SK-N-SH treated with all-trans-retinoic acid at 6 μM for 48 hours (cell line): ENCODE data around the gene LMO4.

Experiments
- ATAC-seq: fragments of 200-7000 bp; cut with Tn5 transposase; 3 replicates; pipeline ENCODE4 v1.9.1; 2020; ENCODE audit warnings: mild to moderate bottlenecking, moderate library complexity
- BACH2 ChIP-seq: fragments of 250-450 bp; sonication (Bioruptor Pico); IDR thresholded peaks from 2 replicates; pipeline ENCODE4 v1.9.0; 2021; ENCODE audit warnings: mild to moderate bottlenecking, borderline replicate concordance
- CSDC2 ChIP-seq: fragments of 250-450 bp; sonication (Bioruptor Pico); IDR thresholded peaks from 2 replicates; pipeline ENCODE4 v1.5.0; 2020; ENCODE audit warnings: mild to moderate bottlenecking, moderate library complexity
- ISL1 ChIP-seq: fragments of 250-450 bp; sonication (Bioruptor Pico); IDR thresholded peaks from 2 replicates; pipeline ENCODE4 v2.1.2; 2022; ENCODE audit warnings: mild to moderate bottlenecking, moderate library complexity
- OSR1 ChIP-seq: fragments of 250-450 bp; sonication (Bioruptor Pico); IDR thresholded peaks from 2 replicates; pipeline ENCODE4 v1.8.0; 2022; ENCODE audit warnings: moderate library complexity, mild to moderate bottlenecking, inconsistent platforms
- PPARA ChIP-seq: fragments of 250-450 bp; sonication (Bioruptor Pico); IDR thresholded peaks from 2 replicates; pipeline ENCODE4 v1.5.0; 2020; ENCODE audit warnings: mild to moderate bottlenecking, borderline replicate concordance
- RARB ChIP-seq: fragments of 250-450 bp; sonication (Bioruptor Pico); IDR thresholded peaks from 2 replicates; pipeline ENCODE4 v1.8.0; 2021; ENCODE audit warnings: mild to moderate bottlenecking, moderate library complexity
- SNAI2 ChIP-seq: fragments of 250-450 bp; sonication (Bioruptor Pico); IDR thresholded peaks from 2 replicates; pipeline ENCODE4 v1.5.0; 2020; ENCODE audit warnings: mild to moderate bottlenecking, moderate library complexity
- TCF4 ChIP-seq: fragments of 250-450 bp; sonication (Bioruptor Pico); IDR thresholded peaks from 2 replicates; pipeline ENCODE4 v1.8.0; 2021; ENCODE audit warnings: mild to moderate bottlenecking, moderate library complexity, borderline replicate concordance
- TOX ChIP-seq: fragments of 250-450 bp; sonication (Bioruptor Pico); IDR thresholded peaks from 2 replicates; pipeline ENCODE4 v1.8.0; 2021; ENCODE audit warnings: mild to moderate bottlenecking, moderate library complexity, borderline replicate concordance
- ZC3H10 ChIP-seq: fragments of 250-450 bp; sonication (Bioruptor Pico); IDR thresholded peaks from 2 replicates; pipeline ENCODE4 v1.5.1; 2021; ENCODE audit warnings: mild to moderate bottlenecking, moderate library complexity
- ZFP3 ChIP-seq: fragments of 250-450 bp; sonication (Bioruptor Pico); IDR thresholded peaks from 2 replicates; pipeline ENCODE4 v1.5.0; 2020; ENCODE audit warnings: mild to moderate bottlenecking, moderate library complexity
- ZNF565 ChIP-seq: fragments of 450-650 bp; formaldehyde crosslinking; conservative IDR thresholded peaks from 2 replicates; pipeline ENCODE4 v1.5.0; 2020; ENCODE audit warnings: low read depth, mild to moderate bottlenecking, moderate library complexity
- ZNF70 ChIP-seq: fragments of 450-650 bp; formaldehyde crosslinking; IDR thresholded peaks from 2 replicates; pipeline ENCODE4 v1.5.0; 2020; ENCODE audit warnings: mild to moderate bottlenecking, moderate library complexity
- ZNF8 ChIP-seq: fragments of 450-650 bp; formaldehyde crosslinking; IDR thresholded peaks from 2 replicates; pipeline ENCODE4 v1.5.0; 2020; ENCODE audit warnings: mild to moderate bottlenecking, moderate library complexity
- TF ChIP-seq, protein P1 (sequence below): fragments of 250-450 bp; sonication (Bioruptor Pico); IDR thresholded peaks from 2 replicates; pipeline ENCODE4 v1.5.1; 2020; ENCODE audit warnings: low read depth, mild to moderate bottlenecking, moderate library complexity
- TF ChIP-seq, protein P2 (sequence below): fragments of 250-450 bp; sonication (Bioruptor Pico); IDR thresholded peaks from 2 replicates; pipeline ENCODE4 v1.8.0; 2020; ENCODE audit warnings: mild to moderate bottlenecking, moderate library complexity, borderline replicate concordance
- TF ChIP-seq, protein P3 (sequence below): fragments of 250-450 bp; sonication (Bioruptor Pico); IDR thresholded peaks from 2 replicates; pipeline ENCODE4 v1.5.0; 2020; ENCODE audit warnings: mild to moderate bottlenecking, moderate library complexity
- TF ChIP-seq, protein P4 (sequence below): fragments of 250-450 bp; sonication (Bioruptor Pico); IDR thresholded peaks from 2 replicates; pipeline ENCODE4 v1.5.1; 2021; ENCODE audit warnings: mild to moderate bottlenecking, moderate library complexity

LMO4 gene

GRCh38 chr1:87284456-87285240 is 44.0 kb upstream of the LMO4 start (continued):
- TF ChIP-seq, protein P1, sequence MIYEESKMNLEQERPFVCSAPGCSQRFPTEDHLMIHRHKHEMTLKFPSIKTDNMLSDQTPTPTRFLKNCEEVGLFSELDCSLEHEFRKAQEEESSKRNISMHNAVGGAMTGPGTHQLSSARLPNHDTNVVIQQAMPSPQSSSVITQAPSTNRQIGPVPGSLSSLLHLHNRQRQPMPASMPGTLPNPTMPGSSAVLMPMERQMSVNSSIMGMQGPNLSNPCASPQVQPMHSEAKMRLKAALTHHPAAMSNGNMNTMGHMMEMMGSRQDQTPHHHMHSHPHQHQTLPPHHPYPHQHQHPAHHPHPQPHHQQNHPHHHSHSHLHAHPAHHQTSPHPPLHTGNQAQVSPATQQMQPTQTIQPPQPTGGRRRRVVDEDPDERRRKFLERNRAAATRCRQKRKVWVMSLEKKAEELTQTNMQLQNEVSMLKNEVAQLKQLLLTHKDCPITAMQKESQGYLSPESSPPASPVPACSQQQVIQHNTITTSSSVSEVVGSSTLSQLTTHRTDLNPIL (CRISPR knock-in tag), result no peak

DNA sequence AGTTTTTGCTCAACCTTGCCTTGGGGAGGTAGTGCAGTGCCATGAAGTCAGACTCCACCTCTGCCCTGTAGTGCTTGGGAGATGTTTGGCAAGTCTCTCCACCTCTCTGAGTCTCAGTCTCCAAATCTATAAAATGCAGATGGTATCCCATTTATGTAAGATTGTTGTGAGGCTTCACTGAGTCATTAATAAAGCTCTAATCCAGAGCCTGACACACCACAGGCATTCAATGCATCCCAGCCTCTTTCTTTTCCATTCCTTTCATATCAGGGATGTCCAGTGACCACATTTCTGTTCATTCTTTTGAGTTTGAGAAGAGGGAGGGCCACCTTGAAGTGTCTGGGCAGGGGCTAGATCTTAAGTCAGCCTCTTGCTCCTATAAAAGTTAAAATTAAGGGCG is 37.6 kb upstream of the LMO4 start:
- TF ChIP-seq TCF4 (CRISPR knock-in tag), result no peak
- no peak for TF ChIP-seq RARB (CRISPR knock-in tag)
- TF ChIP-seq, protein P2, sequence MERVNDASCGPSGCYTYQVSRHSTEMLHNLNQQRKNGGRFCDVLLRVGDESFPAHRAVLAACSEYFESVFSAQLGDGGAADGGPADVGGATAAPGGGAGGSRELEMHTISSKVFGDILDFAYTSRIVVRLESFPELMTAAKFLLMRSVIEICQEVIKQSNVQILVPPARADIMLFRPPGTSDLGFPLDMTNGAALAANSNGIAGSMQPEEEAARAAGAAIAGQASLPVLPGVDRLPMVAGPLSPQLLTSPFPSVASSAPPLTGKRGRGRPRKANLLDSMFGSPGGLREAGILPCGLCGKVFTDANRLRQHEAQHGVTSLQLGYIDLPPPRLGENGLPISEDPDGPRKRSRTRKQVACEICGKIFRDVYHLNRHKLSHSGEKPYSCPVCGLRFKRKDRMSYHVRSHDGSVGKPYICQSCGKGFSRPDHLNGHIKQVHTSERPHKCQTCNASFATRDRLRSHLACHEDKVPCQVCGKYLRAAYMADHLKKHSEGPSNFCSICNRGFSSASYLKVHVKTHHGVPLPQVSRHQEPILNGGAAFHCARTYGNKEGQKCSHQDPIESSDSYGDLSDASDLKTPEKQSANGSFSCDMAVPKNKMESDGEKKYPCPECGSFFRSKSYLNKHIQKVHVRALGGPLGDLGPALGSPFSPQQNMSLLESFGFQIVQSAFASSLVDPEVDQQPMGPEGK, result no peak
- TF ChIP-seq OSR1, result no peak
- no peak for TF ChIP-seq CSDC2
- no peak for TF ChIP-seq ZC3H10 (CRISPR knock-in tag)
- TF ChIP-seq ZNF8 (CRISPR knock-in tag), result no peak
- no peak for TF ChIP-seq PPARA
- no peak for TF ChIP-seq SNAI2 (CRISPR knock-in tag)
- TF ChIP-seq, protein P3, sequence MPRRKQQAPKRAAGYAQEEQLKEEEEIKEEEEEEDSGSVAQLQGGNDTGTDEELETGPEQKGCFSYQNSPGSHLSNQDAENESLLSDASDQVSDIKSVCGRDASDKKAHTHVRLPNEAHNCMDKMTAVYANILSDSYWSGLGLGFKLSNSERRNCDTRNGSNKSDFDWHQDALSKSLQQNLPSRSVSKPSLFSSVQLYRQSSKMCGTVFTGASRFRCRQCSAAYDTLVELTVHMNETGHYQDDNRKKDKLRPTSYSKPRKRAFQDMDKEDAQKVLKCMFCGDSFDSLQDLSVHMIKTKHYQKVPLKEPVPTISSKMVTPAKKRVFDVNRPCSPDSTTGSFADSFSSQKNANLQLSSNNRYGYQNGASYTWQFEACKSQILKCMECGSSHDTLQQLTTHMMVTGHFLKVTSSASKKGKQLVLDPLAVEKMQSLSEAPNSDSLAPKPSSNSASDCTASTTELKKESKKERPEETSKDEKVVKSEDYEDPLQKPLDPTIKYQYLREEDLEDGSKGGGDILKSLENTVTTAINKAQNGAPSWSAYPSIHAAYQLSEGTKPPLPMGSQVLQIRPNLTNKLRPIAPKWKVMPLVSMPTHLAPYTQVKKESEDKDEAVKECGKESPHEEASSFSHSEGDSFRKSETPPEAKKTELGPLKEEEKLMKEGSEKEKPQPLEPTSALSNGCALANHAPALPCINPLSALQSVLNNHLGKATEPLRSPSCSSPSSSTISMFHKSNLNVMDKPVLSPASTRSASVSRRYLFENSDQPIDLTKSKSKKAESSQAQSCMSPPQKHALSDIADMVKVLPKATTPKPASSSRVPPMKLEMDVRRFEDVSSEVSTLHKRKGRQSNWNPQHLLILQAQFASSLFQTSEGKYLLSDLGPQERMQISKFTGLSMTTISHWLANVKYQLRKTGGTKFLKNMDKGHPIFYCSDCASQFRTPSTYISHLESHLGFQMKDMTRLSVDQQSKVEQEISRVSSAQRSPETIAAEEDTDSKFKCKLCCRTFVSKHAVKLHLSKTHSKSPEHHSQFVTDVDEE, result no peak
- TF ChIP-seq ZNF70, result no peak
- TF ChIP-seq, protein P4, sequence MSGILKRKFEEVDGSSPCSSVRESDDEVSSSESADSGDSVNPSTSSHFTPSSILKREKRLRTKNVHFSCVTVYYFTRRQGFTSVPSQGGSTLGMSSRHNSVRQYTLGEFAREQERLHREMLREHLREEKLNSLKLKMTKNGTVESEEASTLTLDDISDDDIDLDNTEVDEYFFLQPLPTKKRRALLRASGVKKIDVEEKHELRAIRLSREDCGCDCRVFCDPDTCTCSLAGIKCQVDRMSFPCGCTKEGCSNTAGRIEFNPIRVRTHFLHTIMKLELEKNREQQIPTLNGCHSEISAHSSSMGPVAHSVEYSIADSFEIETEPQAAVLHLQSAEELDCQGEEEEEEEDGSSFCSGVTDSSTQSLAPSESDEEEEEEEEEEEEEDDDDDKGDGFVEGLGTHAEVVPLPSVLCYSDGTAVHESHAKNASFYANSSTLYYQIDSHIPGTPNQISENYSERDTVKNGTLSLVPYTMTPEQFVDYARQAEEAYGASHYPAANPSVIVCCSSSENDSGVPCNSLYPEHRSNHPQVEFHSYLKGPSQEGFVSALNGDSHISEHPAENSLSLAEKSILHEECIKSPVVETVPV, result no peak
- no peak for TF ChIP-seq ISL1 (CRISPR knock-in tag)
- TF ChIP-seq, protein P1 (CRISPR knock-in tag), result no peak
- no peak for TF ChIP-seq ZFP3
- no peak for TF ChIP-seq TOX (CRISPR knock-in tag)
- ATAC-seq, result peak; percentile 59; the same call in 2 of the 3 replicates

DNA sequence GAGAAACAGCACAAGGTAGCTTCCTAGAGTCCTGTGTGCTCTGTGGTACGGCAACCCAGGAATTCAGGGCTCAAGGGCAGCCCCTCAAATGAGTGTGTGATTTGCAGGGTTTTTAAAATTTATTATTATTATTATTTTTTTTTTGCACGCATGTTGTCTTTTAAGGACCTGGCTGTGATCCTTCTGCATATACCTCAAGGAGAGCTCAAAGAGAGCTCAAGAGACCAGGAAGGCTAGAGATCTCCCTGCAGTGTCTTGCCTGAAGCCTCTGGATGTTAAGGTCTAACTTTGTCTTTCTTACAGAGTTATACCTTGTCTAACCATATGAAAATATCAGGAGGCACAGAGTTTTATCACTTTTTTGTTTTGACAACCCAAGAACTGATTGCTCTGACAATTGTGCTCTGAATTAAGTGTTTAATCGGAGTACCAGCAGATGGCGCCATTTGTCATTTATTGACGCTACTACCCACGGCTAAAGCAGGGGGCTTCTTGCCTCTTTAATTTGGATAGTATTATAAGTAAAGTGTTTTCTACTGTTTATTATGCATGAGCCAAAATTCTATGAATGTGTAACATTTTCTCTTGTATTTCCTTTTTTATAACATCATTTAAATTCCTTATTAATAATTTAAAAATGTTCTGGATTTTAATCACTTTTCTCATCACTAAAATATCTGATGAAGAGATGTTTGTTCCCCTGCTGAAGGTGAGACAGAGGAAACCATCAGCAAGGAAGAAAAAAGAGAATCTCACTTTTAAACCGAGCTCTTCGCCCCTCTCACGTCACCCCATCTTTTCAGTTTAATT is 35.8 kb upstream of the LMO4 start:
- no peak for TF ChIP-seq TOX (CRISPR knock-in tag)
- TF ChIP-seq TCF4 (CRISPR knock-in tag), result no peak
- no peak for TF ChIP-seq ZNF565
- no peak for TF ChIP-seq BACH2 (CRISPR knock-in tag)
- no peak for TF ChIP-seq ISL1 (CRISPR knock-in tag)
- no peak for TF ChIP-seq ZNF70
- TF ChIP-seq, protein P3, result no peak
- no peak for TF ChIP-seq PPARA
- TF ChIP-seq, all 23 proteins: peak for 0
- ATAC-seq, result peak; percentile 92
